LNCaP clone FGC (cell line): ENCODE measurements around the gene ZNF408.
"Not testable (repeated sequence)": the region's sequence is repeated elsewhere in the genome, so short reads cannot be mapped to it uniquely, and the experiment has no call there.

Source experiments
- DNase-seq: peaks from one replicate; pipeline ENCODE4 v3.0.0-alpha.2; 2011; ENCODE audit warnings: low read depth
- H3K4me3 ChIP-seq: 2 replicates; pipeline ENCODE4 v1.5.1; 2011; ENCODE audit warnings: mild to moderate bottlenecking, low read depth, low read length, control low read depth
- TF ChIP-seq, protein P1 (sequence below): IDR thresholded peaks from 2 replicates; pipeline ENCODE4 v1.5.1; 2012; ENCODE audit warnings: mild to moderate bottlenecking; ENCODE audit not compliant: control insufficient read depth, insufficient read depth; ENCODE audit errors: extremely low read depth

ZNF408 gene

DNA sequence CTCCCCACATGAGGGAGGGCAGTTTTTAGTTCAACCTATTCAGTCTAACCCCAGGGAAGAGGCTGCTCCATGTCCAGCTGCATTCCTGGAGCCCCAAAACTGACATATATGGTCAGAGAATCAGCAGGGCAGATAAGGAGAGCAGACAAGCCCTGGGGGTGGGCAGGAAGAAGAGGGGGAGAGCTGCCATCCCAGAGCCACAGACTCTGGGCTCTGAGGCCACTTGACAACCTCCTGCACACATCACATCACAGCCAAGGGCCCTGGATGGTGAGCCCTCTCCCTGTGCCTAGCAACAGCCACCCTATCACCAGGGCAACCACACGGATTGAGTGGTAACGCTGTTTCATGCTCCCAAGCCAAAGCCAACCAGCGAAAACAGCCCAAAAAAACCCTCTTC lies 3.5 kb upstream of the ZNF408 start:
- H3K4me3 ChIP-seq: no peak overlapping the region
- no peak for DNase-seq
- TF ChIP-seq, protein P1, sequence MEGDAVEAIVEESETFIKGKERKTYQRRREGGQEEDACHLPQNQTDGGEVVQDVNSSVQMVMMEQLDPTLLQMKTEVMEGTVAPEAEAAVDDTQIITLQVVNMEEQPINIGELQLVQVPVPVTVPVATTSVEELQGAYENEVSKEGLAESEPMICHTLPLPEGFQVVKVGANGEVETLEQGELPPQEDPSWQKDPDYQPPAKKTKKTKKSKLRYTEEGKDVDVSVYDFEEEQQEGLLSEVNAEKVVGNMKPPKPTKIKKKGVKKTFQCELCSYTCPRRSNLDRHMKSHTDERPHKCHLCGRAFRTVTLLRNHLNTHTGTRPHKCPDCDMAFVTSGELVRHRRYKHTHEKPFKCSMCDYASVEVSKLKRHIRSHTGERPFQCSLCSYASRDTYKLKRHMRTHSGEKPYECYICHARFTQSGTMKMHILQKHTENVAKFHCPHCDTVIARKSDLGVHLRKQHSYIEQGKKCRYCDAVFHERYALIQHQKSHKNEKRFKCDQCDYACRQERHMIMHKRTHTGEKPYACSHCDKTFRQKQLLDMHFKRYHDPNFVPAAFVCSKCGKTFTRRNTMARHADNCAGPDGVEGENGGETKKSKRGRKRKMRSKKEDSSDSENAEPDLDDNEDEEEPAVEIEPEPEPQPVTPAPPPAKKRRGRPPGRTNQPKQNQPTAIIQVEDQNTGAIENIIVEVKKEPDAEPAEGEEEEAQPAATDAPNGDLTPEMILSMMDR: no peak

DNA sequence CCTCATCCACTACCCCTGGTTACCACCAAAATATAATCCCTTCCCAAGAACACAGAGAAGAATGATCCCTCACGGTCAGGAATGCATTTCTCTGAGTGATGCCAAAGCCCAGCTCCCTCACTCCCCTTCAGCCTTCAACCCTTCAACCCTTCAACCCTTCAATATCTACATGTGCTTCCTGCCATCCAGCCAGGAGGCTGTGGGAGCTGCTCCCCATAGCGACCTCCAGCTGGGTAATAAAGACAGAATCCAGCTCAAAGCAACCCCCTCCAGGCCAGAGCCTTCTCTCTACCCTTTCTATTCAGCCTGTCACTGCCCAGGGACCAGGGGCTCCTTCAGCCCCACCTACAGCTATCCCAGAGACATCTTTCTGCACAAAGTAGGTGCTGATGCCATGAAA lies 3.1 kb upstream of the ZNF408 start:
- TF ChIP-seq, protein P1: no peak
- H3K4me3 ChIP-seq: no peak overlapping the region
- DNase-seq: no peak

DNA sequence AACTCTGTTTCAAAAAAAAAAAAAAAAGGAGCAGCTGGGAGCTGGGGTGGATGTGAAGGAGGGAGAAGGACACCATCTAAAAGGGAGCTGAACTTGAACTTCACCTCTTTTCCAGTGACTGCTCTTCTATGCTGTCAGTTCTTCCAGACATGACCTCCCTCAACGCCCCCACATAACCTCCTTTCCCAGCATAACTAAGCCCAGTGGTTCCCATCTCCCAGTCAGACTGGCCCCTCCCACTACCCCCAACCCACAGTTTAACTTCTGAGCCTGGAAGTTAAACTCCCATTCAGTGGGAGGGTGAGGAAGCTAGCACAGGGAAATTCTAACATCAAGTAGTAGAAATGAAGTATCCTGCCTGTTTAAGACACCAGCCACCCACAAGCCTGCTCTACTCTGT lies 2.2 kb upstream of the ZNF408 start:
- DNase-seq: no peak
- TF ChIP-seq, protein P1: no peak
- H3K4me3 ChIP-seq: no peak overlapping the region

DNA sequence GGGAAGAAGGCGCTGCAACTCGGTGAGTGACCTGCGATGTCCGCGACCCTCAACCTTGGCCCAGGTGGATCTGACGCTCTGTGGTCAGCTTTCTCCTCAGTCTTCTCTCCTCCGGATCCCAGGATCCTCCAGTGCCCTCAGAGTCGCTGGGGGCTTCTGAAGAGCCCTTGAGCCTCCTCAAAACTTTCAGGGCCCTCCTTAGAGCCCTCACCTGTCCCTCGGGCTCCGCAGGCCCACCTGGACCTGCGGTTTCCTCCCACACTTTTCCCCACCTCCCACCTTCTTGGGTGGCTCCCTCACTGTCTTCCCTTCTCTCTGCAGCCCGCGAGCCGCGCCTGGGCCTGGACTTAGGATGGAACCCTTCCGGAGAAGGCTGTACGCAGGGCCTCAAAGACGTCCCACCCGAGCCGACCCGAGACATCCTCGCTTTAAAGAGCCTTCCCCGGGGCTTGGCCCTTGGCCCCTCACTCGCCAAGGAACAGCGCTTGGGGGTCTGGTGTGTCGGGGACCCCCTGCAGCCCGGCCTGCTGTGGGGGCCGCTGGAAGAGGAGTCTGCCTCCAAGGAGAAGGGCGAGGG lies 335 bp downstream of the ZNF408 start:
- TF ChIP-seq, protein P1: no peak
- H3K4me3 ChIP-seq: peak overlapping the region; percentile 100
- DNase-seq: no peak

DNA sequence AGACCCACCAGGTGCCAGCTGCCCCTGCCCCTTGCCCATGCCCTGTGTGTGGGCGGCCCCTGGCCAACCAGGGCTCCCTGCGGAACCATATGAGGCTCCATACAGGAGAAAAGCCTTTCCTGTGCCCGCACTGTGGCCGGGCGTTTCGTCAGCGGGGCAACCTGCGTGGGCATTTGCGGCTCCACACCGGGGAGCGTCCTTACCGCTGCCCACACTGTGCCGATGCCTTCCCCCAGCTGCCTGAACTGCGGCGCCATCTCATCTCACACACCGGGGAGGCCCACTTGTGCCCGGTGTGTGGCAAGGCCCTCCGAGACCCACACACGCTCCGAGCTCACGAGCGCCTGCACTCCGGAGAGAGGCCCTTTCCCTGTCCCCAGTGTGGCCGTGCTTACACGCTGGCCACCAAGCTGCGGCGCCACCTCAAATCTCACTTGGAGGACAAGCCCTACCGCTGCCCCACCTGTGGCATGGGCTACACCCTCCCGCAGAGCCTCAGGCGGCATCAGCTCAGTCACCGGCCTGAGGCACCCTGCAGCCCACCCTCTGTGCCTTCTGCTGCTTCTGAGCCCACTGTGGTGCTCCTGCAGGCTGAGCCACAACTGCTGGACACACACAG lies 4.3 kb downstream of the ZNF408 start:
- H3K4me3 ChIP-seq: no peak overlapping the region
- TF ChIP-seq, protein P1: no peak
- DNase-seq: no peak

DNA sequence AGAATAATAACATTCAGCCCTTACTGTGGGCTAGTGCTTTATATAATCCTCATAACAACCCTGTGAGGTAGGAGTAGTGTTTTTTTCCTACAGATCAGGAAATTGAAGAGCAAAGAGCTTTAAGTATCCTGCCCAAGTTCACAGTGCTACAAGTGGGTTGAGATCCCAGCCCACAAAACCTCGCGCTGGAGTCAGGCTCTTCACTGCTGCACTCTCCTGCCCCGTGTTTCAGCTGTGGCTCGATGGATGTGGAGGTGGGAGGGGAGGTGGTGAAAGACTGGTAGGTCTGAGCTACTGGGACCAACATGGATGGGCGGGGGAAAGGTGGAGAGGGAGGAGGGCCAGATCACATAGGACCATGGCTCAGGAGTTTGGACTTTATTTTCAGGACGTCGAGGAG lies 6.1 kb downstream of the ZNF408 start:
- TF ChIP-seq, protein P1: no peak

DNA sequence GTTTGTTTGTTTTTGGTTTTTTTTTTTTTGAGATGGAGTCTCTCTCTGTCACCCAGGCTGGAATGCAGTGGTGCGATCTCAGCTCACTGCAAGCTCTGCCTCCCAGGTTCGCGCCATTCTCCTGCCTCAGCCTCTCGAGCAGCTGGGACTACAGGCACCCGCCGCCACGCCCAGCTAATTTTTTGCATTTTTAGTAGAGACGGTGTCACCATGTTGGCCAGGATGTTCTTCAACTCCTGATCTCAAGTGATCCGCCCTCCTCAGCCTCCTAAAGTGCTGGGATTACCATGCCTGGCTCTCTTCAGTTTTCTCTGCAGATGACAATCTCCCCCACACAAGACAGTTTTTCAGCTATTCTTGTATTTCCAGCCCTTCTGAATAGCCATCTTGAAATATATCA lies 8.5 kb downstream of the ZNF408 start:
- not testable (repeated sequence) for H3K4me3 ChIP-seq, DNase-seq

More for the DNA sequence above, 6.1 kb downstream of the ZNF408 start:
- no peak overlapping the region for H3K4me3 ChIP-seq
- no peak for DNase-seq
